ENCODE results near the gene ERCC6L2.

- TF ChIP-seq CTCF (IDR thresholded peaks at IDR 0.05), result no peak
- no peak for TF ChIP-seq ZNF302 (CRISPR knock-in tag; IDR thresholded peaks at IDR 0.05)
- TF ChIP-seq RFX5 (IDR thresholded peaks at IDR 0.05), result no peak
- TF ChIP-seq KDM1A (IDR thresholded peaks at IDR 0.05; ENCODE audit: low read depth), result no peak
- TF ChIP-seq EP300 (IDR thresholded peaks at IDR 0.05), result no peak
Measured at GRCh38 chr9:95841377-95841776, 34.1 kb upstream of the ERCC6L2 start.

All from A549 (cell line).